T-helper 2 cell treated with Interferon-gamma antibody and Interleukin-4, amounts not matched to agents 5 μg/mL and 100 μg/mL, for 36 hours (primary cell): ENCODE results near the gene ABCB8.

Source experiments
- DNase-seq: peaks from one replicate; pipeline ENCODE4 v3.0.0; 2021; ENCODE audit warnings: low spot score
- H3K27ac Mint-ChIP-seq: one replicate; pipeline ENCODE4 v1.8.0; 2021; ENCODE audit warnings: mild to moderate bottlenecking, mixed read lengths
- H3K27me3 Mint-ChIP-seq: one replicate; pipeline ENCODE4 v1.8.0; 2021; ENCODE audit warnings: low read depth, mixed read lengths
- H3K36me3 Mint-ChIP-seq: one replicate; pipeline ENCODE4 v1.8.0; 2021; ENCODE audit warnings: low read depth, mixed read lengths
- H3K4me1 Mint-ChIP-seq: one replicate; pipeline ENCODE4 v1.8.0; 2021; ENCODE audit warnings: low read depth, mixed read lengths
- H3K4me3 Mint-ChIP-seq: one replicate; pipeline ENCODE4 v1.8.0; 2022; ENCODE audit warnings: mild to moderate bottlenecking, moderate library complexity, mixed read lengths
- H3K9me3 Mint-ChIP-seq: one replicate; pipeline ENCODE4 v1.8.0; 2021; ENCODE audit warnings: mixed read lengths

ABCB8 gene

DNA sequence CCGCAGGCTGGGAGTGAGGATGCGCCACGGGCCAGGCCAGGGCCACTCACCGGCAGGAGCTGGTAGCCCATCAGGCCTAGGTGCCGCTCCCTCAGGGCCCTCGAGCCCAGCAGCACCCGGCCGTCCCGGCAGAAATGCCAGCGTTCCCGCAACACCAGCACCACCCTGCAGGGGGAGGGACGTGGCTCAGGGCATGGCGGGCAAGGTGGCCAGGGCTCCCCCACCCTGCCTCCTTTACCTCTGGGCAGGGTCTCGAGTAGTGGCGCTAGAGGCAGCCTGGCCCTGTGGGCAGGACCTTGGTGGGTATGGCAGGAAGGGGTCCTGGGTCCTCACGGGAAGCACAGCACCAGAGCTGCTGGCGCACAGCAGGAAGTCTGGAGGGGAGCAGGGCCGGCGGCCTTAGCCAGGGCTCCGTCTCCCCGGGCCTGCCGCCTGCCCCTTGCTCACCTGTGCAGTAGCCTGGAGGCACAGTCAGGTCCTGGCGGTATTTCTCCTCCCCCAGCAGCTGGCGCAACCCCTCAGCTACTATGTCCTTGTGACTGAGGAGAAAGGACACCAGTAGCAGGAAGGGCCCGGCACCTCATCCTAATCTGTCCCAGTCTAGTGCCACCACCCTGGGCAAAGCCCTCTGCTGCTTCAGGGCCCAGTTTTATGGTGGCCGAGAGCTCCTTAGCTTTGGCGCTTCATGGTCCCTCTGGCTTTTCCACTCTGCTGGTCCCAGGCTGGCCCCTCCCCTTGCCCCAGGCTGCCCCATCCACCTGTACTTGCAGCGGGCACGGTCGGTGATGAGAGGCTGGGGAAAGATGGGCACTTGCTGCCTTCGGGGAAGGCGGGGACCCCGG is 48.8 kb downstream of the ABCB8 start:
- Mint-ChIP-seq H3K36me3 (peaks cover 17% of the 10 kb centered on the region), H3K9me3 (no peaks in the 10 kb centered on the region), H3K4me1 (peaks cover 14% of the 10 kb centered on the region), H3K27me3 (no peaks in the 10 kb centered on the region), H3K4me3 (no peak overlapping the region), H3K27ac (no peak overlapping the region)
- no peak for DNase-seq

DNA sequence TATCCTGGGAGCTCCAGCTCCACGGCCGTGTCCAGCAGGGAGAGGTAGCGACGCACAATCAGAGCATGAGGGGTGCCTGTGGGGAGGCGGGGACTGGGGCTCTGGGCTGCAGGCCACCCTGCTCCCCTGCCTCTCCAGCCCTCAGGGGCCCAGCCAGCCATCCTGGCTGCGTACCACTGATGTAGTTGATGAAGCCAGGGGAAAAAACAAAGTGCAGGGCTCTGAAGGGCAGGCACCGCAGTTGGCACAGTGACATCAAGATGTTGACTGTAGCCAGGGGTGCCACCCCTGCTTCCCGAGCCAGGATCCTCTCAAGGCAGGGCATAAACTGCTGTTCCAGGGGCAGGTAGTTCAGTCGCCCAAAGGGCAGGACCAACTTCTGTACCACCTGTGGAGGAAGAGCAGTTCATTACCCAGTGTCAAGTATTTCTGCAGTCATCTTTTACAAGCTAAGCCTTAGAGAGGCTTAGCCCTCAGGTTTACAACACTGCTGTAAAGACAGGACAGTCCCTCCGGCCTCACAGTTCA is 49.5 kb downstream of the ABCB8 start:
- Mint-ChIP-seq H3K27me3 (no peaks in the 10 kb centered on the region), H3K27ac (peak overlapping the region; percentile 17), H3K9me3 (no peaks in the 10 kb centered on the region), H3K4me3 (peak overlapping the region; percentile 86), H3K36me3 (peaks cover 15% of the 10 kb centered on the region), H3K4me1 (peaks cover 16% of the 10 kb centered on the region)
- DNase-seq, result no peak

DNA sequence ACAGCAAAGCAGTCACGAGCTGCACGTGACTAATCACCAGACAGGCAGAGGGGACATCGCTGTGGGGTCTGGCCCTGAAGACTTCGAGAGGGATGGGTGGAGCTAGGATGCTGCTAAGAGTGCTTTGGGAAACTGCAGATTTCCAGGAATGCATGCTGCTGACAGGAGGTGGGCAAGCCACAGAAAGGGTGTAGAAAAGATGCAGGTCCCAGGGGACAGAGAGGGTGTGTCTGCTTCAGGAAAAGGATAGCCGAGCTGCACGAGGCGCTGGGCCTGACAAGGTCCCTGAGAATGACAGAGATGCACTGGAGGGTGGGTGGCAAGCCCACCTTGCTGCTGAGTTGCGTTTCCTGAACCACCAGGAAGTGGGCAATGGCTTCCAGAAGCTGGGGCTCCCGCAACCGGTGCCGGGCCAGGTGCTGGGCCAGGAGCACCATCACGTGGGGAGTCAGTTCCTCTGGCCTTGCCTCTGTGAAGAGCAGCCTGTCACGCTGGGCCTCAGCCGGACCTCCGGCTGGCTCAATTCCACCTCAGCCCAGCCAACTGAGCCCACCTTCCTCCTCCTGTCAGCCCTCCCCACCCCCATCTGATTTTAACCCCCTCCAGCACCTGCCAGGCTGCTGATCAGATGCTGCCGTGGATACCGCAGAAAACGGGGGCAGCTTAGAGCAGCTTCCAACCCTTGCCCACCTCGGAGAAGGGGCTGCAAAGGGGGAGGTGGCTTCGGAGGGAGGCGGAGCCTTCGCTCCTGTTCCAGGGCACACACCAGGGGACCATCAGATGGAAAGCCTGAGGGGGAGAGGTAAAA is 50.2 kb downstream of the ABCB8 start:
- Mint-ChIP-seq H3K36me3 (peaks cover 15% of the 10 kb centered on the region), H3K9me3 (no peaks in the 10 kb centered on the region), H3K4me3 (peak overlapping the region; percentile 86), H3K27ac (peak overlapping the region; percentile 17), H3K27me3 (no peaks in the 10 kb centered on the region), H3K4me1 (peaks cover 17% of the 10 kb centered on the region)
- DNase-seq, result no peak

GRCh38 chr7:151079199-151079910 is 51.1 kb downstream of the ABCB8 start:
- H3K36me3 Mint-ChIP-seq, result peaks cover 15% of the 10 kb centered on the region
- H3K27ac Mint-ChIP-seq, result peak overlapping the region; percentile 72
- no peak for DNase-seq
- no peaks in the 10 kb centered on the region for H3K27me3 Mint-ChIP-seq
- H3K4me1 Mint-ChIP-seq, result peaks cover 22% of the 10 kb centered on the region
- no peaks in the 10 kb centered on the region for H3K9me3 Mint-ChIP-seq
- peak overlapping the region; percentile 86 for H3K4me3 Mint-ChIP-seq

DNA sequence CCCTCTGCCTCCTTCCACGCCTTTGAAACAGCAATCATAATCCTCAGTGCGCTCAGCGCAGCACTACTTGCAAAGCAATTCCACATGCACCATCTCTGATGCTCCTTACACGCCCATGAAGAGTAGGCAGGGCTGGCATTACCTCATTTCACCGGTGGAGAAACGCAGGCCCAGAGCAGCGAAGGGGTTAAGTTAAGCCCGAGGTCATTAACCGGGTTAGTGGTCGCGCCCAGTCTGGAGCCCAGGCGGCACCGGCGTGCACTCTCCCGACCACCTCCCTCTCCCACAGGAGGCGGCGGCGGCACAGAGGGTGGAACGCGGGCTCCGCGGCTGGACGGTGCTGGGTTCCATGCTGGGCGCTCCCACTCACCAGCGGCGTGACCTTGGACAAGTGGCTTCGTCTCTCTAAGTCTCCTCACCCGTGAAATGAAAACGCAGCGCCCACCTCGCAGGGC is 51.8 kb downstream of the ABCB8 start:
- peaks cover 27% of the 10 kb centered on the region for H3K4me1 Mint-ChIP-seq

GRCh38 chr7:151080522-151081169 is 52.4 kb downstream of the ABCB8 start, which contains the start of gene FASTK:
TSS of gene FASTK (minus strand) at chr7:151080809. CDS start at chr7:151080766, 43 bp downstream.
- Mint-ChIP-seq H3K36me3 (peaks cover 11% of the 10 kb centered on the region), H3K27ac (peak within 1 kb of the TSS; percentile 73), H3K4me3 (peak within 1 kb of the TSS; percentile 93), H3K27me3 (peaks cover 7% of the 10 kb centered on the region), H3K4me1 (peaks cover 32% of the 10 kb centered on the region), H3K9me3 (no peaks in the 10 kb centered on the region)
- DNase-seq, result peak; percentile 90

More for the DNA sequence above, 51.8 kb downstream of the ABCB8 start:
- Mint-ChIP-seq H3K4me3 (peak overlapping the region; percentile 86), H3K27ac (peak overlapping the region; percentile 73), H3K9me3 (no peaks in the 10 kb centered on the region), H3K27me3 (peaks cover 4% of the 10 kb centered on the region), H3K36me3 (peaks cover 15% of the 10 kb centered on the region)
- DNase-seq, result no peak

GRCh38 chr7:151081170-151082101 is 53.2 kb downstream of the ABCB8 start:
- no peak for DNase-seq
- Mint-ChIP-seq H3K36me3 (peaks cover 10% of the 10 kb centered on the region), H3K27me3 (peaks cover 7% of the 10 kb centered on the region), H3K9me3 (no peaks in the 10 kb centered on the region), H3K4me3 (peak overlapping the region; percentile 93), H3K4me1 (peaks cover 35% of the 10 kb centered on the region), H3K27ac (peak overlapping the region; percentile 52)

GRCh38 chr7:151082141-151083070 is 54.2 kb downstream of the ABCB8 start:
- Mint-ChIP-seq H3K27me3 (peaks cover 7% of the 10 kb centered on the region), H3K27ac (peak overlapping the region; percentile 83), H3K4me1 (peaks cover 35% of the 10 kb centered on the region), H3K9me3 (no peaks in the 10 kb centered on the region), H3K4me3 (peak overlapping the region; percentile 93), H3K36me3 (peaks cover 9% of the 10 kb centered on the region)
- no peak for DNase-seq

DNA sequence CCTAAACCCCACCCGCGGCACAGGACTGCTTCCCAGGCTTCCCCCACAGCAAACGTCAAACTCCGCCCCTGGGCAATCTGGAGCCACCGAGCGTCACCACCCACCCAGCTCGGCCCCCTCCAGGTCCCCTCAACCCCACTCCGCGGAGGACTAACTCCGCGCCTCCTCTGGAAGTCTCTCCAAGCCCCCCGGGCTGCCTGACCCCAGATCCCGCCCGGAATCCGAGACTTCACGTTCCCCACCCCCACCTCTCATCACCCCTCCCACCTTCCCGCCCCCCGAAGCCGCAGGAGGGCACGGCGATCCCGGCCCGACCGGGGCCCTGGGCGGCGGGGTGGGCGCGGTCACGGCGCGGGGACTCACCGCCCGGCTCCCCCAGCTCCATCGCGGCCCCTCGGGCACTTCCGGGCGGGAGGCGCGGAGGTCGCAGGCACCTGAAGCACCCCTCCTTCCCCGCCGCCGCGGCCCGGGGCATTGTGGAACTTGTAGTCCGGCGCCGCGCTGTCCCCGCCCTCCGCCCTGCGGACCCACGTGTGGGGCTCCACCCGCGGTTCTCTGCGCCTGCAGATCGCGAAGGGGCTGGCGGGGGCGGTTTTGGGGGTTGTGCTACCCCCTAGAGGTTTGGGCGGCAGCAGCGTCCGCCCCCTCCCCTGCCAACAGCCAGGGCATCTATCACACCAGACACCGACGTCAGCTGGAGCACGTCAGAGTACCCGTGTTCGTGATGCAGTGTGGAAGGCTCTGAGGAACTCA is 55.0 kb downstream of the ABCB8 start, which contains the start of gene TMUB1:
TMUB1 (minus strand) TSS at position 423 of the 753 bp plus-strand sequence. CDS start 930 bp downstream, outside the sequence.
- H3K4me1 Mint-ChIP-seq, result peaks cover 34% of the 10 kb centered on the region
- H3K36me3 Mint-ChIP-seq, result peaks cover 5% of the 10 kb centered on the region
- H3K9me3 Mint-ChIP-seq, result no peaks in the 10 kb centered on the region

GRCh38 chr7:151083824-151084160 is 55.5 kb downstream of the ABCB8 start:
- H3K27ac Mint-ChIP-seq, result peak overlapping the region; percentile 52
- peaks cover 4% of the 10 kb centered on the region for H3K36me3 Mint-ChIP-seq
- peaks cover 36% of the 10 kb centered on the region for H3K4me1 Mint-ChIP-seq
- peak overlapping the region; percentile 74 for H3K4me3 Mint-ChIP-seq
- no peak for DNase-seq
- H3K9me3 Mint-ChIP-seq, result no peaks in the 10 kb centered on the region
- peaks cover 7% of the 10 kb centered on the region for H3K27me3 Mint-ChIP-seq

More for the DNA sequence above, 55.0 kb downstream of the ABCB8 start, which contains the start of gene TMUB1:
- Mint-ChIP-seq H3K27ac (peak within 1 kb of the TSS; percentile 83), H3K4me3 (peak within 1 kb of the TSS; percentile 93), H3K27me3 (peaks cover 7% of the 10 kb centered on the region)
- DNase-seq, result peak; percentile 81

- peaks cover 7% of the 10 kb centered on the region for H3K27me3 Mint-ChIP-seq
- H3K9me3 Mint-ChIP-seq, result no peaks in the 10 kb centered on the region
- no peaks in the 10 kb centered on the region for H3K36me3 Mint-ChIP-seq
- peaks cover 32% of the 10 kb centered on the region for H3K4me1 Mint-ChIP-seq
- peak overlapping the region; percentile 83 for H3K4me3 Mint-ChIP-seq
- H3K27ac Mint-ChIP-seq, result peak overlapping the region; percentile 84
- no peak for DNase-seq
Measured at GRCh38 chr7:151085329-151085690, 57.1 kb downstream of the ABCB8 start.
